ENCODE measurements around the gene MAMLD1. TPM values are rescaled to one million over a fixed set of nuclear protein-coding genes. Genes with fewer than 3 reads are reported as not detected.

The MAMLD1 gene
- total and polyA plus RNA-seq, 4 donors: 1.9 to 6.7 (median 2.8) TPM

DNA sequence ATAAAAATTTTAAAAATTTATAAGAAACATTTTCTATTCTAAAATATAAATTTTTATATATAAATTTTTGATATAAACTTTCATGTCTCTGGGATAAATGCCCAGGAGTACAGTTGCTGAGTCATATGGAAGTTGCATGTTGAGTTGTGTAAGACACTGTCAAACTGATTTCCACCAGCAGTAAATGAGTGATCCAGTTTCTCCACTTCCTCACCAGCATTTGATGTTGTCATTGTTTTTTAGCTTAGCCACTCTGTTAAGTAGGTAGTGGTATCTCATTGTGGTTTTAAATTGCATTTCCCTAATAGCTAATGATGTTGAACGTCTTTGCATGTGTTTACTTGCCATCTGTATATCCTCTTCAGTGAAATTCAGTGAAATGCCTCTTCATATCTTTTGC, 66.5 kb downstream of the MAMLD1 start:
- no peaks in the 10 kb centered on the region for H3K36me3 ChIP-seq (ENCODE audit: control insufficient read depth in 4 of 4, insufficient read depth in 4 of 4, low read length in 4 of 4)
- no peaks in the 10 kb centered on the region for H3K4me1 ChIP-seq (ENCODE audit: control insufficient read depth in 5 of 5, insufficient read depth in 5 of 5, low read length in 5 of 5)
- no peaks in the 10 kb centered on the region for H3K9me3 ChIP-seq (ENCODE audit: control insufficient read depth in 4 of 4, insufficient read depth in 3 of 4, low read length in 3 of 4)
- no peaks in the 10 kb centered on the region for H3K27me3 ChIP-seq (ENCODE audit: control insufficient read depth in 3 of 3, insufficient read depth in 3 of 3, low read length in 2 of 3)
- no peak for ATAC-seq (ENCODE audit: insufficient read depth, low FRiP score)
- no peak overlapping the region for H3K4me3 ChIP-seq
- DNase-seq: no peak
- no peak overlapping the region for H3K27ac ChIP-seq (ENCODE audit: low read depth in 1 of 2, low read length in 1 of 2)
- H3K9ac ChIP-seq (ENCODE audit: insufficient read depth in 1 of 2, low read length in 2 of 2): no peak overlapping the region
- TF ChIP-seq, protein P1, sequence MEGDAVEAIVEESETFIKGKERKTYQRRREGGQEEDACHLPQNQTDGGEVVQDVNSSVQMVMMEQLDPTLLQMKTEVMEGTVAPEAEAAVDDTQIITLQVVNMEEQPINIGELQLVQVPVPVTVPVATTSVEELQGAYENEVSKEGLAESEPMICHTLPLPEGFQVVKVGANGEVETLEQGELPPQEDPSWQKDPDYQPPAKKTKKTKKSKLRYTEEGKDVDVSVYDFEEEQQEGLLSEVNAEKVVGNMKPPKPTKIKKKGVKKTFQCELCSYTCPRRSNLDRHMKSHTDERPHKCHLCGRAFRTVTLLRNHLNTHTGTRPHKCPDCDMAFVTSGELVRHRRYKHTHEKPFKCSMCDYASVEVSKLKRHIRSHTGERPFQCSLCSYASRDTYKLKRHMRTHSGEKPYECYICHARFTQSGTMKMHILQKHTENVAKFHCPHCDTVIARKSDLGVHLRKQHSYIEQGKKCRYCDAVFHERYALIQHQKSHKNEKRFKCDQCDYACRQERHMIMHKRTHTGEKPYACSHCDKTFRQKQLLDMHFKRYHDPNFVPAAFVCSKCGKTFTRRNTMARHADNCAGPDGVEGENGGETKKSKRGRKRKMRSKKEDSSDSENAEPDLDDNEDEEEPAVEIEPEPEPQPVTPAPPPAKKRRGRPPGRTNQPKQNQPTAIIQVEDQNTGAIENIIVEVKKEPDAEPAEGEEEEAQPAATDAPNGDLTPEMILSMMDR (IDR thresholded peaks at IDR 0.05; ENCODE audit: control extremely low read depth, extremely low read depth): no peak
- WGBS, 2 donors: 23 to 44% methylated on average over 1 of the region's 1 CpG

DNA sequence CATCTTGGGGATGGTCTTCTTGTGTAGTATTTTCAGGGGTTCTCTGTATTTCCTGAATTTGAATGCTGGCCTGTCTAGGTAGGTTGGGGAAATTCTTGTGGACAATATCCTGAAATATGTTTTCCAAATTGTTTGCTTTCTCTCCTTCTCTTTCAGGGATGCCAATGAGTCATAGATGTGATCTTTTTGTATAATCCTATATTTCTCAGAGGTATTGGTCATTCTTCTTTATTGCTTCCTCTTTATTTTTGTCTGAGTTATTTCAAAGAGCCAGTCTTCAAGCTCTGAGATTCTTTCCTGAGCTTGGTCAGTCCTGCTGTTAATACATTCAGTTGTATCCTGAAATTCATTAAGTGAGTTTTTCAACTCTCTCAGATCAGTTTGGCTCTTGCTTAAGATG, 73.1 kb downstream of the MAMLD1 start:
- ATAC-seq (ENCODE audit: insufficient read depth, low FRiP score) (no peak), DNase-seq (no peak)
- no peak overlapping the region for H3K27ac ChIP-seq (ENCODE audit: low read depth in 1 of 2, low read length in 1 of 2)
- H3K4me1 ChIP-seq (ENCODE audit: control insufficient read depth in 5 of 5, insufficient read depth in 5 of 5, low read length in 5 of 5): no peaks in the 10 kb centered on the region
- TF ChIP-seq, protein P1 (IDR thresholded peaks at IDR 0.05; ENCODE audit: control extremely low read depth, extremely low read depth): no peak
- no peaks in the 10 kb centered on the region for H3K36me3 ChIP-seq (ENCODE audit: control insufficient read depth in 4 of 4, insufficient read depth in 4 of 4, low read length in 4 of 4)
- no peak overlapping the region for H3K4me3 ChIP-seq
- H3K9me3 ChIP-seq (ENCODE audit: control insufficient read depth in 4 of 4, insufficient read depth in 3 of 4, low read length in 3 of 4): peaks cover 0 to 3% (median 0%) of the 10 kb centered on the region in 4 donors
- H3K27me3 ChIP-seq (ENCODE audit: control insufficient read depth in 3 of 3, insufficient read depth in 3 of 3, low read length in 2 of 3): no peaks in the 10 kb centered on the region
- no peak overlapping the region for H3K9ac ChIP-seq (ENCODE audit: insufficient read depth in 1 of 2, low read length in 2 of 2)

DNA sequence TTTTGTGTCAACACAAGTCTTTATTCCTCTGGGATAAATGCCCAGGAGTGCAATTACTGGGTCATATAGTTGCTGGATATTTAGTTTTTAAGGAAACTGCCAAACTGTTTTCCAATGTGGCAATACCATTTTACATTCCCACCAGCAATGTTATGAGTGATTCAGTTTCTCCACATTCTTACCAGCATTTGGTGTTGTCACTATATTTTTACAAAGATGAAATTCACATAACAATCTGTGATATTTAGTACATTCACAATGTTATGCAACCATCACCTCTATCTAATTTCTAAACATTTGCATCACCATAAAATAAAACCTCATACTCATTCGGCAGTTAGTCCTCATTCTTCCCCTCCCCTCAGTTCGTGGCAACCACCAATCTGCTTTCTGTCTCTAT, 75.0 kb downstream of the MAMLD1 start:
- peaks cover 0 to 3% (median 0%) of the 10 kb centered on the region in 4 donors for H3K9me3 ChIP-seq (ENCODE audit: control insufficient read depth in 4 of 4, insufficient read depth in 3 of 4, low read length in 3 of 4)
- WGBS, 2 donors: 71 to 83% methylated on average over 2 of the region's 2 CpGs
- no peaks in the 10 kb centered on the region for H3K27me3 ChIP-seq (ENCODE audit: control insufficient read depth in 3 of 3, insufficient read depth in 3 of 3, low read length in 2 of 3)
- no peak overlapping the region for H3K4me3 ChIP-seq
- TF ChIP-seq, protein P1 (IDR thresholded peaks at IDR 0.05; ENCODE audit: control extremely low read depth, extremely low read depth): no peak
- no peaks in the 10 kb centered on the region for H3K36me3 ChIP-seq (ENCODE audit: control insufficient read depth in 4 of 4, insufficient read depth in 4 of 4, low read length in 4 of 4)
- H3K27ac ChIP-seq (ENCODE audit: low read depth in 1 of 2, low read length in 1 of 2): no peak overlapping the region
- no peak for DNase-seq
- ATAC-seq (ENCODE audit: insufficient read depth, low FRiP score): no peak
- H3K4me1 ChIP-seq (ENCODE audit: control insufficient read depth in 5 of 5, insufficient read depth in 5 of 5, low read length in 5 of 5): no peaks in the 10 kb centered on the region
- no peak overlapping the region for H3K9ac ChIP-seq (ENCODE audit: insufficient read depth in 1 of 2, low read length in 2 of 2)

DNA sequence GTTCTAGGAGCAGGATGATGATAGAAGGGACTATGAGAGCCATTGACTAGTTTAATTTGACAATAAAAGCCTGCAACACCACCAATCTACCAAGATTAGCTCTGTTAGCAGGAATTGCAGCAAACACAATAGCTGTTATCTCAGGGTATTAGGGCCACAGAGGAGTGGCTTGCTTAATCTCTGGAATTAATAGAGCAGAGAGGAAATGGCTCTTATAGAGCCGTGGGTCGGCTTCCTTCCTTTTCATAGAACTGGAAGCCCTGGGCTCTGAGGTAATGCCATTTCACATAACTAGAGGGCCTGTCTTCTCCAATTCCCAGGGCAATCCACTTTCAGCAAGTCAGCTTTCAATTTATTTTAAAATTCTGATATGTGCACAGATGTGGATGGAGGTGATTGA, 83.0 kb downstream of the MAMLD1 start:
- H3K9ac ChIP-seq (ENCODE audit: insufficient read depth in 1 of 2, low read length in 2 of 2): no peak overlapping the region
- no peaks in the 10 kb centered on the region for H3K9me3 ChIP-seq (ENCODE audit: control insufficient read depth in 4 of 4, insufficient read depth in 3 of 4, low read length in 3 of 4)
- no peak overlapping the region for H3K27ac ChIP-seq (ENCODE audit: low read depth in 1 of 2, low read length in 1 of 2)
- TF ChIP-seq, protein P1 (IDR thresholded peaks at IDR 0.05; ENCODE audit: control extremely low read depth, extremely low read depth): no peak
- DNase-seq (no peak), ATAC-seq (ENCODE audit: insufficient read depth, low FRiP score) (no peak)
- no peaks in the 10 kb centered on the region for H3K36me3 ChIP-seq (ENCODE audit: control insufficient read depth in 4 of 4, insufficient read depth in 4 of 4, low read length in 4 of 4)
- WGBS, 2 donors: 13 to 56% methylated on average over 2 of the region's 2 CpGs
- H3K4me3 ChIP-seq: no peak overlapping the region
- H3K27me3 ChIP-seq (ENCODE audit: control insufficient read depth in 3 of 3, insufficient read depth in 3 of 3, low read length in 2 of 3): peaks cover 0 to 3% (median 2%) of the 10 kb centered on the region in 3 donors
- H3K4me1 ChIP-seq (ENCODE audit: control insufficient read depth in 5 of 5, insufficient read depth in 5 of 5, low read length in 5 of 5): peaks cover 0 to 8% (median 0%) of the 10 kb centered on the region in 5 donors

Measured in lung (tissue), 12 donors.